Kidney (tissue), 14 donors: ENCODE results near the gene CARS1. TPM values are rescaled to one million over a fixed set of nuclear protein-coding genes. Genes with fewer than 3 reads are reported as not detected.
A peak's percentile ranks its signal among the peaks of the same experiment; 100 is the strongest.

ENCODE experiments used
- DNase-seq, 5 donors: peaks; one replicate each; pipeline ENCODE4 v3.0.0-alpha.2; 2013 to 2020
- FAIRE-seq: peaks from 2 replicates; lab custom pipeline; 2012; peaks lifted over from hg19 to GRCh38; lab: Jason Lieb, UNC
- H3K27ac ChIP-seq, 2 donors: one replicate each; pipeline ENCODE4 v1.7.0; 2013; ENCODE audit warnings: low read depth in 2 of 2, low read length in 2 of 2, inconsistent platforms in 1 of 2
- H3K27me3 ChIP-seq: one replicate; pipeline ENCODE4 v1.7.1; 2013; ENCODE audit warnings: low read length, inconsistent platforms; ENCODE audit not compliant: control insufficient read depth, insufficient read depth
- H3K36me3 ChIP-seq, 3 donors: one replicate each; pipeline versions ENCODE4 v1.7.0 to v1.7.1; 2013; ENCODE audit warnings: low read length in 3 of 3, control low read depth in 1 of 3, inconsistent platforms in 1 of 3; ENCODE audit not compliant: insufficient read depth in 3 of 3, control insufficient read depth in 2 of 3
- H3K4me1 ChIP-seq, 3 donors: one replicate each; pipeline versions ENCODE4 v1.7.0 to v1.7.1; 2013; ENCODE audit warnings: low read length in 3 of 3, inconsistent platforms in 1 of 3, low read depth in 1 of 3; ENCODE audit not compliant: control insufficient read depth in 2 of 3, insufficient read depth in 2 of 3
- H3K4me3 ChIP-seq, 3 donors: one replicate each; pipeline versions ENCODE4 v1.7.0 to v1.8.1; 2013; ENCODE audit warnings: low read length in 3 of 3, control low read depth in 1 of 3, inconsistent platforms in 1 of 3
- H3K9ac ChIP-seq, 3 donors: one replicate each; pipeline versions ENCODE4 v1.7.0 to v1.7.1; 2013; ENCODE audit warnings: low read length in 3 of 3, control low read depth in 1 of 3, inconsistent platforms in 1 of 3
- H3K9me3 ChIP-seq, 3 donors: one replicate each; pipeline versions ENCODE4 v1.7.0 to v1.7.1; 2013; ENCODE audit warnings: low read length in 3 of 3, control low read depth in 1 of 3, inconsistent platforms in 1 of 3; ENCODE audit not compliant: control insufficient read depth in 2 of 3, insufficient read depth in 1 of 3
- CTCF ChIP-seq: IDR thresholded peaks from 3 replicates; pipeline ENCODE4 v1.5.1; 2012; ENCODE audit warnings: mild to moderate bottlenecking, moderate library complexity, borderline replicate concordance; ENCODE audit not compliant: insufficient read depth; ENCODE audit errors: extremely low read depth
- intact Hi-C: fragments of 100-400 bp; cut with DNase I; formaldehyde crosslinking; loops from one replicate; pipeline ENCODE4 v1.11.1; 2022
- polyA plus RNA-seq: library from polyadenylated mRNA; stranded (reverse); fragments of 350-450 nt; fragmentation: Illumina TruSeq; extraction: RNeasy Lipid Tissue Mini Kit (QIAGEN cat#74804); gene quantifications from one replicate; pipeline ENCODE4 v1.2.3, GENCODE V29; 2014; ENCODE audit warnings: low read depth, low replicate concordance; ENCODE audit not compliant: insufficient read depth
- total RNA-seq: library from RNA; stranded (reverse); fragmentation: NEBNext Ultra II Directional; extraction: Animal tissue kit (Norgen Biotek cat#: 25700); gene quantifications from one replicate; pipeline ENCODE4 v1.2.1, GENCODE V29; 2021
- donor health status: control.
- donor health status: control.
- donor health status: control.
- donor health status: control.
- donor health status: control.
- donor health status: DM: yes; HTN: yes; CAD: no.
- donor health status: Normal renal cell carcinoma (clear cell type).

Gene CARS1
- total and polyA plus RNA-seq, 2 donors from 2014 or later = 26.5 to 49.5 TPM

GRCh38 chr11:3086671-3087150 is 29.5 kb upstream of the CARS1 start:
- Histone ChIP-seq H3K27ac (no peak overlapping the region), H3K36me3 (no peaks in the 10 kb centered on the region), H3K4me3 (no peak overlapping the region), H3K4me1 (peaks cover 0 to 2% (median 0%) of the 10 kb centered on the region in 3 donors), H3K9ac (no peak overlapping the region), H3K9me3 (no peaks in the 10 kb centered on the region), H3K27me3 (no peaks in the 10 kb centered on the region)
- no peak for TF ChIP-seq CTCF
- no peak for FAIRE-seq
- peak in 1 of 5 donors; percentile 70 for DNase-seq
- intact Hi-C loops = no loop called here

GRCh38 chr11:3086114-3086513 is 28.9 kb upstream of the CARS1 start:
- Histone ChIP-seq H3K36me3 (no peaks in the 10 kb centered on the region), H3K4me1 (no peaks in the 10 kb centered on the region), H3K27me3 (no peaks in the 10 kb centered on the region), H3K9ac (no peak overlapping the region), H3K27ac (no peak overlapping the region), H3K4me3 (no peak overlapping the region), H3K9me3 (no peaks in the 10 kb centered on the region)
- DNase-seq (no peak), FAIRE-seq (no peak)
- intact Hi-C loops = no loop called here
- TF ChIP-seq CTCF = no peak

- DNase-seq (peak in 1 of 5 donors; percentile 2), FAIRE-seq (no peak)
- no peak for TF ChIP-seq CTCF
- H3K27ac ChIP-seq = no peak overlapping the region
- no peak overlapping the region for H3K4me3 ChIP-seq
- no peaks in the 10 kb centered on the region for H3K36me3 ChIP-seq
- intact Hi-C loops = no loop called here
- H3K27me3 ChIP-seq = no peaks in the 10 kb centered on the region
- H3K9me3 ChIP-seq = no peaks in the 10 kb centered on the region
- no peak overlapping the region for H3K9ac ChIP-seq
- no peaks in the 10 kb centered on the region for H3K4me1 ChIP-seq
These were observed 27.8 kb upstream of the CARS1 start for GRCh38 chr11:3085052-3085451.

GRCh38 chr11:3083321-3083720 is 26.1 kb upstream of the CARS1 start:
- no peaks in the 10 kb centered on the region for H3K9me3 ChIP-seq
- no peaks in the 10 kb centered on the region for H3K36me3 ChIP-seq
- no peak overlapping the region for H3K9ac ChIP-seq
- no peak overlapping the region for H3K4me3 ChIP-seq
- intact Hi-C loops = no loop called here
- FAIRE-seq (no peak), DNase-seq (peak in 1 of 5 donors; percentile 19)
- H3K4me1 ChIP-seq = no peaks in the 10 kb centered on the region
- no peak overlapping the region for H3K27ac ChIP-seq
- TF ChIP-seq CTCF = no peak
- no peaks in the 10 kb centered on the region for H3K27me3 ChIP-seq
